OCI-LY3 (cell line): ENCODE measurements around the gene CNTLN.
A peak's percentile ranks its signal among the peaks of the same experiment; 100 is the strongest.

Experiments
- EZH2phosphoT487 ChIP-seq: fragments of 200-600 bp; shearing (Covaris generic); IDR thresholded peaks from 2 replicates; pipeline ENCODE4 v1.6.1; 2018; ENCODE audit warnings: antibody characterized with exemption, mixed run types, low read depth
- TF ChIP-seq, protein P1 (sequence below): fragments of 200-600, 300-600 bp; sonication (generic); IDR thresholded peaks from 2 replicates; pipeline ENCODE4 v1.5.1; 2014; ENCODE audit warnings: antibody characterized with exemption, low read length, low read depth

DNA sequence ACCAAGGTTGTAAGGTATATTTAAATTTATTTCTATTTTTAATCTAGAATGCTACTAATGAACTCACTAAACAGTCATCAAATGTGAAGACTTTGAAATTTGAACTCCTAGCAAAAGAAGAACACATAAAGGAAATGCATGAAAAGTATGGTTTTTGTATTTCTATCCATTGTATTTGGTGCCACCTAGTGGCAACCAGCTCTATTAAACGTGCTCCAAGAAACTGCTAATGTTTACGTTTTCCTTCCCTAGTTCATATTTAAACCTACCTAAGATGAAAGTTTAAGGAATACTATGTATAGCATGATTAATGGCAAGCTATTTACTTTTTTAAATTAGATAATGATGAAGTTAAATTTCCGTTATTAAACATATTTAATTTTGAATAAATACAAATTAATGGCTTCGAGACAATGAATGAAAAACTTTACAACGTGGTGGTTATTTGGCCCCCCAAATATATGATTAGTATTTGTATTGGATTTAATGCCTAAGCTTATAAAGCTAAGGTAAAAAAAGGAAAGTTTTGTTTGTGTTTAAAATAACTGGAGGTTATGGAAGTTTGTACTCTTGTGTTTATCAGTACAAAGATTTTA lies 328.1 kb downstream of the CNTLN start:
- no peak for TF ChIP-seq EZH2phosphoT487
- TF ChIP-seq, protein P1, sequence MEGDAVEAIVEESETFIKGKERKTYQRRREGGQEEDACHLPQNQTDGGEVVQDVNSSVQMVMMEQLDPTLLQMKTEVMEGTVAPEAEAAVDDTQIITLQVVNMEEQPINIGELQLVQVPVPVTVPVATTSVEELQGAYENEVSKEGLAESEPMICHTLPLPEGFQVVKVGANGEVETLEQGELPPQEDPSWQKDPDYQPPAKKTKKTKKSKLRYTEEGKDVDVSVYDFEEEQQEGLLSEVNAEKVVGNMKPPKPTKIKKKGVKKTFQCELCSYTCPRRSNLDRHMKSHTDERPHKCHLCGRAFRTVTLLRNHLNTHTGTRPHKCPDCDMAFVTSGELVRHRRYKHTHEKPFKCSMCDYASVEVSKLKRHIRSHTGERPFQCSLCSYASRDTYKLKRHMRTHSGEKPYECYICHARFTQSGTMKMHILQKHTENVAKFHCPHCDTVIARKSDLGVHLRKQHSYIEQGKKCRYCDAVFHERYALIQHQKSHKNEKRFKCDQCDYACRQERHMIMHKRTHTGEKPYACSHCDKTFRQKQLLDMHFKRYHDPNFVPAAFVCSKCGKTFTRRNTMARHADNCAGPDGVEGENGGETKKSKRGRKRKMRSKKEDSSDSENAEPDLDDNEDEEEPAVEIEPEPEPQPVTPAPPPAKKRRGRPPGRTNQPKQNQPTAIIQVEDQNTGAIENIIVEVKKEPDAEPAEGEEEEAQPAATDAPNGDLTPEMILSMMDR: peak; percentile 73
